ENCODE data around the gene SUN5. TPM values are rescaled to one million over a fixed set of nuclear protein-coding genes. Genes with fewer than 3 reads are reported as not detected.
A peak's percentile ranks its signal among the peaks of the same experiment; 100 is the strongest.
"Not testable (repeated sequence)": the region's sequence is repeated elsewhere in the genome, so short reads cannot be mapped to it uniquely, and the experiment has no call there.

The SUN5 gene
- total RNA-seq, 1 donor from 2014 or later = not detected

DNA sequence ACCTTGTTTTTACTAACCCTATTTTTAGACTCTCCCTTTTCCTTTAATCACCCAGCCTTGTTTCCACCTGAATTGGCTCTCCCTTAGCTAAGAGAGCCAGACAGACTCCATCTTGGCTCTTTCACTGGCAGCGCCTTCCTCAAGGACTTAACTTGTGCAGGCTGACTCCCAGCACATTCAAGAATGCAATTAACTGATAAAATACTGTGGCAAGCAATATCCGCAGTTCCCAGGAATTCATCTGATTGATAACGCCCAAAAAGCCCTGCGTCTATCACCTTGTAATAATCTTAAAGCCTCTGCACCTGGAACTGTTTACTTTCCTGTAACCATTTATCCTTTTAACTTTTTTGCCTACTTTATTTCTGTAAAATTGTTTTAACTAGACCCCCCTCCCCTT, 29.1 kb downstream of the SUN5 start:
- not testable (repeated sequence) for DNase-seq

- DNase-seq = not testable (repeated sequence)
Observed at GRCh38 chr20:32974204-32975064, 29.8 kb downstream of the SUN5 start.

GRCh38 chr20:32973077-32973717, 31.0 kb downstream of the SUN5 start:
- no peak for DNase-seq

DNA sequence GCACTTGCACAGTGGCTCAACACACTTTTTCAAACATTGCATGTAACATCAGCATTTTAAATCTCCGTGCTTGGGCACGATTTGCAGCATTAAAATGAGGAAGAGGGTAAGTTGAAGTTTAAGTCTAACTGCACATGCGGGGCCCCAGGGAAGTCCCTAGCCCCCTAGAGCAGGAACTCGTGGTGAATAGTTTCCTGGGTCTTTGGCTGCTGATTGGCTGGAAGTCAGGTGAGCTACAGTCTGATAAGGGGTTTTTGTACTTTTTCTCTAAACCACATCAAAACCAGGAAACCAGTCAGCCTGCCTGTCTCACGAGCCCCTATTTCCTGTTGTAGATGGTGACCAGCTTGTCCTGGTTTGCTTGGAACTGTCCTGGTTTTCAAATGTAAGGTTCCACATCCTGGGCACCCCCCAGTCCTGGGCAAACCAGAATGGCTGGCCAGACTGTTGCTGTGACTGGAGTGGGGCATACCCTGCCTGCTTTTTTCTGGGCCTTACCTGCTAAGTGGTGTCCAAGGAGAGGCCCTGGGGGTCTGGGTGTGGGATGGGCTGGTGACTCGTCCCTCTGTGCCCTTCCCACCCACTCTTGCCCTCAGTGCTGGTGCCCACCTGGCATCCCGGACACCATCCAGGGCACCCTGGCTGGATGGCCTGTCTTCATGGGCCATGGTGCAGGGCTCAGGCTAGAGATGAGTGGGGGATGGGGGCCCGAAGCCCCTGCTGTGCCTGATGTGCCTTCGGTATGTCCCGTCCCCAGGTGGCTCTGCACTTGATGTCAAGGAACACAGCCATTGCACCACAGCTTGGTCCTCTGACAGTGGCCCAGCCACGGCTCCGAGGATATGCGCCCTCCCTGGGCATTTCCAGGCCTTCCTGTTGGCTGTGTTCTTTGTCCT, 31.8 kb downstream of the SUN5 start:
- peak; percentile 20 for DNase-seq

DNA sequence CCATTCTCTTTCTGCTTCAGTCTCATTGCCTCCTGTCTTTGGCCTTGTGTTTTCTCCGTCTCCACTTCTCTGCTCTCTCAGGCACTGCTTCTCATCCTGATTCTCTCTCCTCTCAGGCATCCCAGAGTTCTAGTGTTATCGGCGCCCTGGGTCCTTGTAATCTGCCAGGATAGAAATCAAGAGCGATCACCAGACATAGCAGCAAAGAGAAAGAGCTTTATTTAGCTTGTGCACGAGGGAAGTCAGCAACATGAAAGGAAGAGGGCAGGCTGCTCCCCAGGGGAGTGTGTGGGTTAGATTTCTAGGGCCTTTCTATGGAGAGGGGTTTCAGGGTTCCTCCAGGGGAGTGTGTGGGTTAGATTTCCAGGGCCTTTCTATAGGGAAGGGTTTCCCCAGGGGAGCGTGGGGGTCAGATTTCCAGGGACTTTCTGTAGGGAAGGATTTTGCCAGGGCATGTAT, 32.5 kb downstream of the SUN5 start:
- DNase-seq = no peak

GRCh38 chr20:32970973-32971300, 33.3 kb downstream of the SUN5 start:
- no peak for DNase-seq

DNA sequence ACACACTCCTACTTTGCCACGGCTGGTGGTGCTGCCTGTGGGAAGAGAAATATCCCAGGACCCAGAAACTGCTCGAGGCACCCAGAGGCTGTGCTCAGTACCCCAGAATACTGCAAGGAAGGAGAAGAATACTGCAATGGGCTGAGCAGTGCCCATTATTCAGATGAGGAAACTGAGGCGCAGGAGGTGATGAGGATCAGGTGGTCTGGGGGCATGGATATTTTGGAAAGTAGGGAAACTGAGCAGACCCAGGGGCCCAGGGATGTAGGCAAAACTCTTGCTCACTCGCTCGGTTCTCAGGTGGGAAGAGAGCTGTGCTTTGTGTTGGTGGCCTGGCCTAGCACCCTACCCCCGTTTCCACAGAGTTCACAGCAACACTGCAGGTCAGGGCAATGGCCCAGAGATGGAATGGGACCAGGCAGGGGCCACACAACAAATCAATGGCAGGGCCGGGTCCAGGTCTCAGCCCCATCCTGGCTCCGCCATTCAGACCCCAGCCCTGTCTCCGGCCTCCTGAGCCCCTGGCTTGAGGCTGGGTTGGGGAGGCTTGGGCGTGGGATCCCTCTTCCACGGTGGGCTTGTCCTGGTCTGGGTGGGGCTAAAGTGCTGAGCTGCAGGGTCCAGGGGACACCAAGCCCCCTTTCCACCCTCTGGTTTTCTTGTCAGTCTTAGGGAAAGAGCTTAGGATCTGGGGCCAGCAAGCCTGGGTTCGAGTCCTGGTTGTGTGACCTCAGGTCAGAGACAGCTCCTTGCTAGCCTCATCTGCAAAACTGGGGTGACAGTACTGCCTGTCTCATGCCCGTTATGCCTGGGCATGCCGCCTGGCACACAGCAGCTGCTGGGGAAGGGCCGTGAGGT, 33.9 kb downstream of the SUN5 start:
- DNase-seq = no peak

DNA sequence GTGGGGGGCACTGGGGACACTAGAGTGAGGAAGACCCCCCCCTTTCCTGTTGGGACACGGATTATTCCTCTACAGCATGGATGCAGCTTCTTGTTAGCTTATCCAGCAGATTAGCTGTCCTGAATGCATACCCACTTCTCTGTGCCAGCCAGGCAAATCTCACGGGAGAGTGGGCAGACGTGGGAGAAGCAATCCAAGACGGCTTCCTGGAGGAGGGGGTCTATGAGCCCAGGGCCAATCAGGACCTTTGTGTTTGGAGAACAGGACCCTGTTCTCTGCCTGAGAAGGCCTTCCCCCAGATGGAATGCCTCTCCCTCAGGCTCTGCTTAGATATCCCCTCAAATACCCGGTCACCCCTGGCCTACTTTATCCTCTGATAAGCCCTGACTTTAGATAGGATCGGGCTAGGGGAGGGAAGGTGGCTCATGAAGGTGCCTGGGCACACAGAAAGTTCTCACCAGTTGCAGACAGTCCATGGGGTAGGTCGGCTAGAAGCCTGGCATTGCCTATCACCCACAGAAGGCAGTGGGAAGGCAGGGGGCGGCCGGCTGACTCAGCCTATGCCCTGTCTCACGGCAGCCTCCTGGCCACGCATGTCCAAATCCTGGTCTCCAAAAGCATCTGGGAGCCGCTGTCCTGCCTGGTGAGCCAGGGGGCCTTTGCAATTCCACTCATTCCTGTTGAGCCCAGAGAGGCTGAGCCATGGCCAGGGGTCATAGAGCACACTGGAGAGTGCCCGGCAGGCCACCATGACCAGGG, 34.7 kb downstream of the SUN5 start:
- no peak for DNase-seq

DNA sequence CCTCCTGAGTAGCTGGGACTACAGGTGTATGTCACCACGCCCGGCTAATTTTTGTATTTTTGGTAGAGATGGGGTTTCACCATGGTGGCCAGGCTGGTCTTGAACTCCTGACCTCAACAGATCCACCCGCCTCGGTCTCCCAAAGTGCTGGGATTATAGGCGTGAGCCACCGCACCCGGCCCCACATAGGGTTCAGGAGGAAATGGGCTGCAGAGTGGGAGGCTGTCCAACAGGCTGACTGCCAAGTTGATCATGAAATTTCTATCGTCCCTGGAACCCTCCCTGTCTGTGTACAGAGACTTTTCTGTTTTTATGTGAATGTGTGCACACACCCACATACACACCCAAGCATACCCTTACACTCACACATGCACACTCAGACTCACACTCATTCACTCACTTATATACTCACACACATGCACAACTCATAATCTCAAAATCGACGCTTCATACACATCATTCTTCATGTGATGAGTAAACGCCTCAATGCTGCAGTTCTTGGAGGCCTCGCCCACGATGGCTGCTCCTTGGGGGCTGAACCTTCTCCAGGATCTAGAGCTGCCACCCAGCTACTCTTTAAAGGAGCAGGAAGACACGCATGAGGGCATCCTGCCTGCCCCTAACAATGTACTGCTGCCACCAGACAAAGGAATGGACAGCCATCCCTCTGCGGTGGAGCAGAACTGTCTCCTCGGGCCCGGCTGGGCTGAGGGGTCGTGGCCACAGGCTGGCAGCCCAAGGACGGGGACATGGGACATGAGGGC, 35.6 kb downstream of the SUN5 start:
- DNase-seq = no peak

DNA sequence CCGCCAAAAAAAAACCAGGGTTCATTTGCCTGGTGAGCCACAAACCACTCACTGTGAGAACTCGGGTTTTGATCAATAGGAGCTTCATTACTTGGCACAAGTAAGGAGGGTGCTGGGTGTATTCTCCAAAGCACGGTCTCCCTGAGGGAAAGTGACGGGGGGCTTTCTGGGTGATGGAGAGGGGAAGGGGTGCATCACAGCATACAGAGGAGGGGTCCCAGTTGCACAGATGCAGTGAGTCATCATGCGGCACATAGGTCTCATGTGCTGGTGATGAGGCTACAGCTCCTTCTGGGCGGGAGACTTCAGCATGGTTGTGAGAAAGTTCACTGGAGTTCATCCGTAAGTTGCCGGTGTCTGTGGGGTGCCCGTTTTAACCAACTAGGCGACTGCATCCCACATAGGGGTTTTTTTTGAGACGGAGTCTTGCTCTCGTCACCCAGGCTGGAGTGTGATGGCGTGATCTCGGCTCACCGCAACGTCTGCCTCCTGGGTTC, 36.2 kb downstream of the SUN5 start:
- DNase-seq = no peak

DNA sequence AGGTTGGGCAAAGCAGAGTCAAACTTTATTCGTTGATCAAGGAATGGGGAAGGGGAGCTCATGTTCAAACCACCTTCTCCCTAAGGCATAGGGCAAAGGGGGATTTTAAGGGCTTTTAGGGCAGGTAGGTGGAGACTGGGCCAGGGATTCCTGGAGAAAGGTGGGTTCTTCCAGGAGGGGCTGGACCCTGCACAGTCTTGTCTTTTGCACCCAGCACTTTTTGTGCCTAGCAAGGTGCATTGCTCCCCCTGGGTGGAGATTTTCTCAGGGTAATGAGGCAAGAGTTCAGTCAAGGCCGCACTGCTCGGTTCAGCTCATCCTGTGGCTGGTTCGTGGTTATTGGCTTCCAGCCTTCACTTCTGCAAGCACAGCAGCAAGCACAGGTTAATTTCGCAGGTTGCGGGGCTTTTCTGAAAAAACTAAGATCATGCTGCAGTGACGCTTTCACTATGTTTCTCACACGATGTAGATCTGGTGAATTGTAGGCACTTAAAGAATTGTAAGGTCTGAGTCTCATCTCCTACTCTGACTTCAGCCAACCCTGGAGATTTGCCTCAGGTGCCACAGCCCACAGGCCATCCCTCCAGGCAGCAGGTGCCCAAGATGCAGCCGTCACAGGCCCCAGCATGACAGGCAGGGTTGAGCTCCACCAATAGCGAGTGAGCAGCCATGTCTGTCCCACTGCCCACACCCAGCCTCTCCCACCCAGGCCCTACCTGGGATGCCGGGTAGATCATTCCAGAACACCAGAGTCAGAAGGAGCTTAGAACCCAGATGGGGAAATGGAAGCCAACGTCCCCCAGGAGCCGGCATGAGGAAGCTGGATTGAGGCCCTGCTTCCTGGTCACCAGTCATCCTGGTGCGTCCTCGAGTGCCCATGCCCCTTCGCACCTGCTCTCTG, 37.1 kb downstream of the SUN5 start:
- DNase-seq = no peak

DNA sequence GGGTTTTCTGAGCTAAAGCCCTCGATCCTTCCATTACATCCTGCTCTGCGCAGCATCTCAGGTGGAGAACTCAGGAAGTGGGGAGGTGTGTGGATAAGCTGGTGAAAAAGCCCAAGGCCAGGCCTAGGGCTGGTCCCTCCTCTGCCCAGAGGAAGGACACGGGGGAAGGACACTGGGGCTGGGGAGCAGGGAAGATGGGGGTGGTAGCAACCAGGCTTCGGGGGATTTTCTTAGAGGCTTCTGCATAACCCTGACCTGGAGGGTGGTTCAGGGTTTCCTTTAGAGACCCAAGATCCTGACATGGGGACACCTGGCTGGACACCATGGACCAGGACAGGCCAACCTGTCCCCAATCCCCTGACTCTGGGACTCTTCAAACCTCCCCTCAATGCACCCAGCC, 37.9 kb downstream of the SUN5 start:
- DNase-seq = no peak

DNA sequence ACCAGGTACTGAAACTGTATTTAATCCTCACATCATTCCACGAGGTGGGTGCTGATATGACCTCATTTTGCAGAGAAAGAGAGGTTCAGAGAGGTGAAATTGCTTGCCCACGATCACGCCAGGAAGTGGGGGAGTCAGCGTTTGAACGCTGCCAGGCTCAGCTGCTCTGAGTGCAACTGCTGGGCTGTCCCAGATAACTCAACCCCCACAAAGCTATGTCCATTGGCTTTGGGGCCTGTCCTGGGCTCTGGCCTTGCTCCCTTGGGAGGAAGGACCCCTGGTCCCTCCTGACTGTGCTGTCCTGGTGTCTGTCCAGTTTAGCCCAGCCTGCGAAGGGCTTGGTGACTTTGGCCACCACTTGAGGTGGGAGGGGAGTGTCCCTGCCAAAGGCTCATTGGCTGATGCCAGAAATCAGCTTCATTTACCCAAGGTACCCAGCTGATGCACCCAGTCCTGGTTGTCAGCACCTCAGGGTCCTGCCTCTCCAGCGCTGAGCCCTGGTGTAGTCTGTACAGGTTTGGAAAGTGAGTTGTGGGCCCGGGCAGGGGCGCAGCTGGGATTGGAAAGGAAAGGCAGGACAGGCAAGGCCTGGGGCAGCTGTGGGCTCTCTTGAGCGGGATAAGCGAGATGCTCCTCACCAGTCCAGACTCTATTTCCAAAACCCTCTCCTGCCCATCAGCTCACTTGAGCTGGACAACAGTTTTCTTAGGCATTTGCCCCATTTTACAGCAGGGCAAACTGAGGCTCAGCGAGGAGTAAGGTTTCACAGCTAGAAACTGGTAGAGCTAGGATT, 38.5 kb downstream of the SUN5 start:
- no peak for DNase-seq

- DNase-seq = no peak
Observed at GRCh38 chr20:32965115-32965514, 39.1 kb downstream of the SUN5 start.

DNA sequence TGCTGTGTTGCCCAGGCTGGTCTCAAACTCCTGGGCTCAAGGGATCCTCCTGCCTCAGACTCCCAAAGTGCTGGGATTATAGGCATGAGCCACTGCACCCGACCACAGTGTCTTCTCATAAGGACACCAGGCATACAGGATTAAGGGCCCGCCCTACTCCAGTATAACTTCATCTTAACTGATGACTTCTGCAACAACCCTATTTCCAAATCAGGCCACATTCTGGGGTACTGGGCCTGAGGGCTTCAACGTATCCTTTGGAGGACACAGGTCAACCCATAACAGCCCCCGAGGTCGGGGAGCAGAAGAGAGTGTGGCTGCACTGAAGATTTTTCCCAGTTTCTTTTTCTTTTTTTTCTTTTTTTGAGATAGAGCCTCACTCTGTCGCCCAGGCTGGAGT, 39.7 kb downstream of the SUN5 start:
- DNase-seq = no peak

DNA sequence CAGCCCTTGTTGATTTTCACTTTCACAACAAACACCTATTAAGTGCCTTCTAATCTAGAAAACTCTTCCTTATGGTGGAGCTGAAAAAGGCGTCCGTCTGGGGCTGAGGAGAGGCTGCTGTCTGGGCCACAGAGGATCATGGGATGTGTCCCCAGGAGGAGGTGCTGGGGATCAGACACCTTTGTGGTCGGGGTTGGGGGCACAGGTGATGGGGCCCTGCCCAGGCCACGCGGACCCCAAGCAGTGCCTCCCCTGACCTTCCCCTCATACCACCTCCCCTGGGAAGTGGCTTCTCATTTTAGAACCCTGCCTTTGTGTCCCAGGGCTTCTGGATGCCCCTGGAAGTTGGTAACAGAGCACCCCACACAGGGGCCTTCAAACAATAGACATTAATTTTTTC, 41.1 kb downstream of the SUN5 start:
- no peak for DNase-seq

GRCh38 chr20:32962646-32963045, 41.6 kb downstream of the SUN5 start:
- not testable (repeated sequence) for DNase-seq

DNA sequence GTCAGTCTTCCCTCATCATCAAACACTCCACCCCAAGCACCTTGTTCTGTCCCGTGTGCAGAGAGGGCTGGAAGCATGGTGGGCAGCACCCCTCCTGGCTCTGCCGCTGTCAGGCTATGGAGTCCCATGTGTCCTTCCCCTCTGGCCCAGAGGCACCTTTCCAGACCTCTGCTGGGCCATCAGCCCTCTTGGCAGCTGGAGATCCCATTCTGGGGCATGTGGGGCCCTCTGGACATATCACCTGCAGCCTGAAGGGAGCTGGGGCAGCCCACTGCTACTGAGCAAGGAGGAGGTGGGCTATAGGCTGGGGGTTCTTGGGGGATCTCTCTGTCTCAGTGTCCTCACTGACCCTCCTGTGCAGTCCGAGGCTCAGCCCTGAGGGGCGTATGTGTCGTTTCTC, 42.2 kb downstream of the SUN5 start:
- no peak for DNase-seq

All from dermis blood vessel endothelial cell (primary cell).